ENCODE results near the gene SLC10A7. TPM values are rescaled to one million over a fixed set of nuclear protein-coding genes. Genes with fewer than 3 reads are reported as not detected.

SLC10A7 gene
- total and polyA plus RNA-seq, 2 experiments from 2014 or later, result 8.3 to 21.2 TPM

GRCh38 chr4:146302822-146303221, 218.9 kb downstream of the SLC10A7 start:
- H3K9me2 ChIP-seq (replicated peaks; ENCODE audit: insufficient read depth), result no peaks in the 10 kb centered on the region
- H3K9me3 ChIP-seq (ENCODE audit: low read depth), result no peaks in the 10 kb centered on the region
- H3K4me1 ChIP-seq (ENCODE audit: insufficient read depth), result no peaks in the 10 kb centered on the region
- no peak overlapping the region for H3K4me2 ChIP-seq
- H2AFZ ChIP-seq, result no peak overlapping the region
- no peak overlapping the region for H3K4me3 ChIP-seq
- 94% methylated on average over 2 of the region's 2 CpGs for WGBS (ENCODE audit: low lambda C conversion rate, missing lambda C conversion rate)
- no peak overlapping the region for H3K27ac ChIP-seq
- H3K27me3 ChIP-seq, result no peaks in the 10 kb centered on the region
- no peaks in the 10 kb centered on the region for H3K36me3 ChIP-seq (replicated peaks; ENCODE audit: insufficient read depth, low read depth)
- no peaks in the 10 kb centered on the region for H3K79me2 ChIP-seq
- no peaks in the 10 kb centered on the region for H4K20me1 ChIP-seq (ENCODE audit: insufficient read depth, poor library complexity, severe bottlenecking)
- TF ChIP-seq EZH2phosphoT487 (IDR thresholded peaks at IDR 0.05; ENCODE audit: low read depth, severe bottlenecking, unreplicated experiment) (no peak), EZH2 (IDR thresholded peaks at IDR 0.05; ENCODE audit: borderline replicate concordance) (no peak), CTCF (IDR thresholded peaks at IDR 0.05; ENCODE audit: poor library complexity) (no peak)
- DNase-seq (ENCODE audit: low spot score), result no peak

GRCh38 chr4:146299607-146300006, 222.1 kb downstream of the SLC10A7 start:
- H3K79me2 ChIP-seq, result no peaks in the 10 kb centered on the region
- no peaks in the 10 kb centered on the region for H3K9me2 ChIP-seq (replicated peaks; ENCODE audit: insufficient read depth)
- no peaks in the 10 kb centered on the region for H4K20me1 ChIP-seq (ENCODE audit: insufficient read depth, poor library complexity, severe bottlenecking)
- WGBS (ENCODE audit: low lambda C conversion rate, missing lambda C conversion rate), result 95% methylated on average over 3 of the region's 3 CpGs
- H3K9me3 ChIP-seq (ENCODE audit: low read depth), result no peaks in the 10 kb centered on the region
- no peak overlapping the region for H3K4me2 ChIP-seq
- H3K4me1 ChIP-seq (ENCODE audit: insufficient read depth), result no peaks in the 10 kb centered on the region
- DNase-seq (ENCODE audit: low spot score), result no peak
- H3K27me3 ChIP-seq, result no peaks in the 10 kb centered on the region
- no peak overlapping the region for H3K27ac ChIP-seq
- no peaks in the 10 kb centered on the region for H3K36me3 ChIP-seq (replicated peaks; ENCODE audit: insufficient read depth, low read depth)
- H3K4me3 ChIP-seq, result no peak overlapping the region
- no peak overlapping the region for H2AFZ ChIP-seq
- TF ChIP-seq CTCF (IDR thresholded peaks at IDR 0.05; ENCODE audit: poor library complexity) (no peak), EZH2 (IDR thresholded peaks at IDR 0.05; ENCODE audit: borderline replicate concordance) (no peak), EZH2phosphoT487 (IDR thresholded peaks at IDR 0.05; ENCODE audit: low read depth, severe bottlenecking, unreplicated experiment) (no peak)

GRCh38 chr4:146294776-146295175, 227.0 kb downstream of the SLC10A7 start:
- H3K9me2 ChIP-seq (replicated peaks; ENCODE audit: insufficient read depth), result no peaks in the 10 kb centered on the region
- no peak overlapping the region for H2AFZ ChIP-seq
- TF ChIP-seq EZH2phosphoT487 (IDR thresholded peaks at IDR 0.05; ENCODE audit: low read depth, severe bottlenecking, unreplicated experiment), result no peak
- no peaks in the 10 kb centered on the region for H3K79me2 ChIP-seq
- DNase-seq (ENCODE audit: low spot score), result no peak
- no peak overlapping the region for H3K27ac ChIP-seq
- WGBS (ENCODE audit: low lambda C conversion rate, missing lambda C conversion rate), result 83% methylated on average over 2 of the region's 2 CpGs
- H3K9me3 ChIP-seq (ENCODE audit: low read depth), result no peaks in the 10 kb centered on the region
- no peak overlapping the region for H3K4me3 ChIP-seq
- H3K36me3 ChIP-seq (replicated peaks; ENCODE audit: insufficient read depth, low read depth), result no peaks in the 10 kb centered on the region
- no peak overlapping the region for H3K4me2 ChIP-seq
- no peaks in the 10 kb centered on the region for H4K20me1 ChIP-seq (ENCODE audit: insufficient read depth, poor library complexity, severe bottlenecking)
- no peaks in the 10 kb centered on the region for H3K27me3 ChIP-seq
- no peaks in the 10 kb centered on the region for H3K4me1 ChIP-seq (ENCODE audit: insufficient read depth)

DNA sequence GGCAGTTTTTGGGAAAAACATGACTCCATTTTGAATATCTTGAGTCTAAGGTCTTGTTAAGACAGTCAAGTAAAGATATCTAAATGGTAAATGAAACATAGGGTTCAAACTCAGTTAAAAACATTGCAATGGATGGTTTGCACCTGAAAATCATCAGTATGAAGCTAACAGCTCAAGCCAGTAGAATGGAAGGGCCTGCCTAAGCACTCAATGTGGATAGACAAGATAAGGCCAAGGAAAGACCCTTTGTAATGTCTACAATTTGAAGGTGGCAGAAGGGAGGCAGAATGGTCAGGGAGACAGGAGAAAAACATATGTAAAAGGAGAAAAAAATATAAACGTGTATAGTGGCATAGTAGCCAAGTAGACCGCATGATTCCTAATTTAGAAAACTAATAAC, 229.2 kb downstream of the SLC10A7 start:
- Histone ChIP-seq H2AFZ (no peak overlapping the region), H3K9me3 (ENCODE audit: low read depth) (no peaks in the 10 kb centered on the region), H3K9me2 (replicated peaks; ENCODE audit: insufficient read depth) (no peaks in the 10 kb centered on the region), H3K4me1 (ENCODE audit: insufficient read depth) (no peaks in the 10 kb centered on the region), H3K79me2 (no peaks in the 10 kb centered on the region), H3K4me3 (no peak overlapping the region), H4K20me1 (ENCODE audit: insufficient read depth, poor library complexity, severe bottlenecking) (no peaks in the 10 kb centered on the region), H3K27ac (no peak overlapping the region), H3K4me2 (no peak overlapping the region), H3K27me3 (no peaks in the 10 kb centered on the region), H3K36me3 (replicated peaks; ENCODE audit: insufficient read depth, low read depth) (no peaks in the 10 kb centered on the region)
- 92% methylated on average over 2 of the region's 2 CpGs for WGBS (ENCODE audit: low lambda C conversion rate, missing lambda C conversion rate)
- no peak for TF ChIP-seq EZH2 (IDR thresholded peaks at IDR 0.05; ENCODE audit: borderline replicate concordance)
- no peak for TF ChIP-seq EZH2phosphoT487 (IDR thresholded peaks at IDR 0.05; ENCODE audit: low read depth, severe bottlenecking, unreplicated experiment)
- TF ChIP-seq CTCF (IDR thresholded peaks at IDR 0.05; ENCODE audit: poor library complexity), result no peak
- no peak for DNase-seq (ENCODE audit: low spot score)
